Stimulated activated CD8-positive, alpha-beta memory T cell treated with anti-CD3 and anti-CD28 coated beads, Interleukin-4, amount 100 ng/mL, for 4 hours (primary cell): Measurements from ENCODE around the gene NRXN3.

ENCODE experiments used
- DNase-seq, 2 donors: peaks; one replicate each; pipeline ENCODE4 v3.0.0-alpha.2; 2020; ENCODE audit warnings: low read depth in 2 of 2, low spot score in 1 of 2

The NRXN3 gene

GRCh38 chr14:78173346-78174035, 3.3 kb downstream of the NRXN3 start:
- no peak for DNase-seq

GRCh38 chr14:78175412-78175811, 5.2 kb downstream of the NRXN3 start:
- DNase-seq: no peak

DNA sequence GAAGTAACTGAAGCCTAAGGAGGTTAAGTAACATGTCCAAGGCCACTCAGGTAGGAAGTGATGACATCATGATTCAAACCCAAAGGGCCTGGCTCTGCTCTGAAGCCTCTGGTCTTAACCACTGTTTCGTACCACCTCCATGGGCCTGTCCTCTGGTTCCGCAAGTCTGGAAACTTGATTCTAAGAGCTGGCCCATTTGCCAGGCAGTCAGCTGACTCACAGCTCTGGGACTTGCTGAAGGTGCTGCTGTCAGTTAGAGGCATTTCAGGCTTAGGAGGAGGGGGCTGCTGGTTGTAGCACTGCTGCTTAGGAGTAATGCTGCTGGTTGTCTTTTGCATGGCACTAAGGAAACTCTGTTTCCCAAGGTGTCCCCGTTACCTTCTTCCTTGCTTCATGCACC, 7.9 kb downstream of the NRXN3 start:
- DNase-seq: no peak

DNA sequence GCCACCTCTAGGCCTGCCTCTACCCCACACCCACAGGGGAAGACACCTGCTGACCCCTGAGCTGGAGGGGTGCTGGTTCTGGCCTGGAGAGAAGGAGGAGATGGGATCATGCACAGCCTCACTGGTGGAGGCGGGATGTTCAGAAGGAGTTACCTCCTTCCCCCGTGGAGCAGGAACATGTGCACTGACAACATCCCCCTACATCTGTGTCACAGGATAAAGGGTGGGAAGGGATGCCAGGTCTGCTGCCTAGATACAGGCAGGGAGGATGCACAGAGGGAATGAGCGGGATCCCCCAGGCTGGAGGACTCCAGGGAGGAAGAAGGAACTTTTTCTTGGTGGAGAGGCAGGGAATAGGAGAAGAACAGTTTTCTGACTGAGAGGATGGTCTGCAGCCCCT, 8.8 kb downstream of the NRXN3 start:
- DNase-seq: no peak

DNA sequence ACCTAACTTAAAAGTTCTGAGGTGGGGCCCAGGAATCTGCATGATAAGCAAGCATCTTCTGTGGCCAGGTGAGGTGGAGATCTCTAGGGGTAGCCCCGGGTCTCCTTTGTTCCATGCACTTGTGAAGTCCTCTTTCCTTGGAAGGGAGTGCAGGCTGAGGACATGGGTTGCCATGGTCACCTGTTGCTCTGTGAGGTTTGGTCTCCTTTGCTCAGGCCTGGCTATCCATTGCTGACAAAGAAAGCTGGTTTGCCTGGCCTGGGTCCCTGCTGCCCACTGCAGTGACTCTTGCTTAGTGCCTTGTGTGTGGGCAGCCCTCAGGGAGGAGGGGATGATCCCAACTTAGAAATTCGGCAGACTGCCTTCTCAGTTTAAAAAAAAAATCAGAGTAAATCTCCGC, 11.1 kb downstream of the NRXN3 start:
- DNase-seq: no peak

GRCh38 chr14:78182722-78183121, 12.5 kb downstream of the NRXN3 start:
- DNase-seq: no peak

DNA sequence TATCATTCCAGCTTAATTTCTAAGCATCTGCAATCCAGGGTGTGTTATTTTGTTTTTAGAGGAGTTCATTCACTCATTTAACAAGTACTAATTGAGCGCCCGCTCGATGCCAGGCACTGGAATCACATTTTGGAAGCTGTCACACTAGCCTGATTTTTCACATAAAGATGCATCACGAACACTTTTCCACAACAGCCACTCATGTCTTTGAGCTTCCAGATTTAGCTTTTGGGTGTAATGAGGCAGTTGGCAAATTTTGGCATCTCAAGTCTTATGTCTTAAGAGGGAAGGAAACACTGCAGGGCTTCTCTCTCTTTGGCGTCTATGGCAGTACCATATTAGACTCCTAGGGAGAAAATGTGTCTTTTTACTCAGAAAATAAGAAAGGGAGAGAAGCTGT, 14.0 kb downstream of the NRXN3 start:
- no peak for DNase-seq

GRCh38 chr14:78186277-78186676, 16.1 kb downstream of the NRXN3 start:
- DNase-seq: no peak

DNA sequence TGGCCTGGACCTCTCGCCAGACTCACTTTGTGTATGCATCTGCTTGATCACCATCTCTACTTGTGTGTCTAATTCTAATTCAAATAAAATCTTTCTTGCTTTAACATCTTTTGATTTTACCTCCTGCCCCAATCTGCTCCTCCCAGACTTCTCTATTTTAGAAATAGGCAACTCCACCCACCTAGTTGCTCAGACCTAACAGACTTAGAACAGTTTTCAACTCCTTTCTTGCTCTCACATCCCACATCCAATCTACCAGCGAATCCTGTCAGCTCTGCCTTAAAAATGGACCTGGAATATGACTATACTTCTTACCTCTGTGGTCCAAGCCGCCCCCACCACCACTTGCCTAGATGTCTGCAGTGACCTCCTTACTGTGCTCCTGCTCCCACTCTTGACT, 18.7 kb downstream of the NRXN3 start:
- no peak for DNase-seq

- DNase-seq: no peak
Observed at GRCh38 chr14:78195431-78195830, 25.3 kb downstream of the NRXN3 start.

DNA sequence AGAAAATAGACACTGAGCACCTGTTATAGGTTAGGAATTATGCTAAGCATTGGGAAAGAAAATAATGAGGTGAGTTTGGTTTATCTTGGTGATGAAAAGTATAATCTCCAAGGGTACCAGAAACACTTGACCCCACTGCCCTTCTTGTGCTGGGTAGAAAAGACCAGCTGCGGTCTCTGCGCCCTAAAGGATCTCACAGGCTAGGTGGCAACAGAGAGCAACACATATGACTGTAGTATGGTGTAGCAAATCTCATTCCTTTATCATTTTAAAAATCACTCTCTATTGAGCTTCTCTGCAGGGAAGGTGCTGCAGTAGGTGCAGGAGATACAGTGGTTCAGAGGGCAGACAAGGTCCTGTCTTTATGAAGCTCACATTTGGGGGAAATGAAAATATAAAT, 26.1 kb downstream of the NRXN3 start:
- no peak for DNase-seq

GRCh38 chr14:78197051-78197450, 26.9 kb downstream of the NRXN3 start:
- no peak for DNase-seq

GRCh38 chr14:78202163-78202562, 32.0 kb downstream of the NRXN3 start:
- DNase-seq: no peak

DNA sequence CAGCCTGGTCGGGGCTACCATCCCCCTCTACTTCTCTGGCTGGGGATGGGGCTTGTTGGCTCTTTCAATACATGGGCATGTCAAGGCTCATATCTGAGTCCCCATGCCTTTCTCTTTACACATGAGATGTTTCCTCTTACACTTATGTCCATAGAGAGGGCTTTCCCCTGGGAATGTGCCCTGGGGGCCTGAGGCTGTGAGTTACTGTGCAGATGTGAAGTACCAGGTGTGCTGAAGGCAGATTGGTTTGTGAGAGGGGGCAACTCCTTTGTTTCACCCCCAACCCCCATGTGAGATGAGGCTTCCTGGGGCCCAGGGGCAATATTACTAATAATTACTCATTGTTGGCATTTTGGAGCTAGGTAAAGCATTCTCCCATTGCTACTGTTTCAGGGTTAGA, 32.8 kb downstream of the NRXN3 start:
- no peak for DNase-seq

GRCh38 chr14:78207414-78207813, 37.2 kb downstream of the NRXN3 start:
- no peak for DNase-seq

DNA sequence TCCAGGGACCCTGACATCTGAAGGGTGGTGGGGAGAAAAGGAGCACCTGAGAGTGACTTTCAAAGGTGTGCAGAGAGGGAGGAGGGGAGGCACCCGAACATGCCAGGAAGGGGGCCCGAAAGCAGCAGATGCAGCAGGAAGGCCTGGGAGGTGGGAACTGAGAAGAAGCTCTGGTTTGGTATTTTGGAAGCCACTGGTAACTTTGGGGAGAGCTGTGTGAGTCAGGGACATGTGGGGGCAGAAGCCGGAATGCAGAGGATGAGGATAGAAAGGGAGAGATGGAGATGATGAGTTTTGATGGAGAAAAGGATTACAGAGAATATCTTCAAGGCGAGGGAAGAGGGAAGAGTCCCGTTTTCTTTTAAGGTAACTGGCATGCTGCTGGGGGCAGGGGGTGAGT, 50.1 kb downstream of the NRXN3 start:
- DNase-seq: no peak

GRCh38 chr14:78222746-78223145, 52.6 kb downstream of the NRXN3 start:
- no peak for DNase-seq

- no peak for DNase-seq
Observed at GRCh38 chr14:78227248-78228077, 57.3 kb downstream of the NRXN3 start.

DNA sequence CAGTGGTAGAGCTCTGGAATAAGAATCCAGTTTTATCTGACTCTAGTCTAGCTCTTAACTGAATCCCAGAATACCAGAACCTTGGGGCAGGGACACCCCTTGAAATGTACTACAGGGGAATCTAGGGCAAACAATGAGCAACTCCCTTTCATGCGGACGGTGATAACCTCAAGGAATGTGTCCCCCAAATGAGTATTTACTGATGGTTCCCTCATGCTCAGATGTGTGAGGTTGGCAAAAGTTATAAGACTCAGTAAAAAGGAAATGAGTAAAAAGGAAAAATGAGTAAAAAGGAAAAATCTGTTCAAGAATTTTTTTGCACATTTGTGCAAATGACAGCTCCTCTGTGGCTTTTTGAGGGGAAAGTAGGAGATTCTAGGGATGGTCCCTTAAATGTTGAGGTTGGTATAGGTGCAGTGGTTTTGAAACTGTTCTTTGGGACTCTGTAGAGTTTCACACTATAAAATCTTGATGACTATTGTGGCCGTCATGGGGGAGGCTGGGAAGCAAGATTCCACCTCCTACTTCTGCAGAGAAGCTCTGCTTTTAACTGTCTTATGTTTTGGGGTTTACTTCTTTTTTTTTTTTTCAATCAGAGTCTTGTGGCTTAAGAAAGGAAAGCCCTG, 58.6 kb downstream of the NRXN3 start:
- DNase-seq: no peak

GRCh38 chr14:78232231-78233000, 62.2 kb downstream of the NRXN3 start:
- DNase-seq: no peak

GRCh38 chr14:78238141-78238540, 68.0 kb downstream of the NRXN3 start:
- DNase-seq: no peak

GRCh38 chr14:78240567-78240966, 70.4 kb downstream of the NRXN3 start:
- DNase-seq: no peak
